Naive thymus-derived CD8-positive, alpha-beta T cell (primary cell): Measurements from ENCODE around the gene SLC49A3. TPM values are rescaled to one million over a fixed set of nuclear protein-coding genes. Genes with fewer than 3 reads are reported as not detected.
"Not testable (repeated sequence)": the region's sequence is repeated elsewhere in the genome, so short reads cannot be mapped to it uniquely, and the experiment has no call there.

ENCODE experiments used
- ATAC-seq, 2 donors: fragments of 150-1000 bp; cut with Tn5 transposase in 1 of 2; sonication (Bioruptor Pico), chemical (Tn5 transposase) in 1 of 2; 1 replicate in 1 of 2; 2 replicates in 1 of 2; pipeline ENCODE4 v1.10.0; 2021; ENCODE audit warnings: mild to moderate bottlenecking in 2 of 2, moderate library complexity in 2 of 2
- POLR2A ChIA-PET: fragments of 350-600 bp; sonication (Branson Sonifier 250); formaldehyde crosslinking; loops from one replicate; lab custom pipeline; 2021; ENCODE audit warnings: antibody characterized with exemption; lab: Charles Lee
- DNase-seq, 10 donors: peaks; one replicate each; pipeline versions ENCODE4 v3.0.0 to v3.0.0-alpha.2; 2020 to 2022
- H3K27ac Mint-ChIP-seq, 10 donors: one replicate each; pipeline ENCODE4 v1.8.0; 2020 to 2022; ENCODE audit warnings: mild to moderate bottlenecking in 10 of 10, mixed read lengths in 10 of 10, moderate library complexity in 4 of 10, inconsistent platforms in 1 of 10
- H3K27me3 Mint-ChIP-seq, 5 donors: one replicate each; pipeline ENCODE4 v1.8.0; 2021 to 2022; ENCODE audit warnings: mixed read lengths in 5 of 5
- H3K36me3 Mint-ChIP-seq, 3 donors: one replicate each; pipeline ENCODE4 v1.8.0; 2020 to 2022; ENCODE audit warnings: mixed read lengths in 3 of 3, mild to moderate bottlenecking in 2 of 3, inconsistent platforms in 1 of 3
- H3K4me1 Mint-ChIP-seq, 4 donors: one replicate each; pipeline ENCODE4 v1.8.0; 2021 to 2022; ENCODE audit warnings: mixed read lengths in 4 of 4
- H3K4me3 Mint-ChIP-seq, 10 donors: one replicate each; pipeline ENCODE4 v1.8.0; 2020 to 2022; ENCODE audit warnings: mild to moderate bottlenecking in 10 of 10, mixed read lengths in 10 of 10, moderate library complexity in 6 of 10, inconsistent platforms in 1 of 10
- H3K9me3 Mint-ChIP-seq, 9 donors: one replicate each; pipeline ENCODE4 v1.8.0; 2020 to 2022; ENCODE audit warnings: mixed read lengths in 9 of 9, mild to moderate bottlenecking in 3 of 9, inconsistent platforms in 1 of 9, moderate library complexity in 1 of 9
- polyA plus RNA-seq, 3 donors: library from polyadenylated mRNA; unstranded; fragments of 300-500 nt; fragmentation: Illumina TruSeq; gene quantifications; one replicate each; pipeline ENCODE4 v1.2.3, GENCODE V29; 2021
- total RNA-seq, 8 experiments: library from RNA in 2 of 8; stranded (reverse) in 2 of 8; gene quantifications; one replicate each; pipeline ENCODE4 v1.2.3 and lab custom pipeline; 2021 to 2026

SLC49A3 gene
- total and polyA plus RNA-seq, 5 experiments from 2014 or later = 0.30 to 3.7 (median 1.2) TPM; not detected in 1

GRCh38 chr4:650951-651883, 37.7 kb downstream of the SLC49A3 start:
- peak in 1 of 2 donors; percentile 53 for ATAC-seq
- Mint-ChIP-seq H3K27ac (peak overlapping the region in 1 of 10 donors; percentile 57), H3K27me3 (peaks cover 1 to 30% (median 12%) of the 10 kb centered on the region in 5 donors), H3K9me3 (no peaks in the 10 kb centered on the region), H3K36me3 (no peaks in the 10 kb centered on the region), H3K4me1 (peaks cover 0 to 6% (median 2%) of the 10 kb centered on the region in 4 donors), H3K4me3 (peak overlapping the region in 1 of 10 donors; percentile 27)
- DNase-seq = no peak
- POLR2A ChIA-PET = no interaction called here

- Mint-ChIP-seq H3K27ac (no peak overlapping the region), H3K4me3 (no peak overlapping the region), H3K27me3 (peaks cover 3 to 32% (median 18%) of the 10 kb centered on the region in 5 donors), H3K9me3 (peaks cover 0 to 3% (median 0%) of the 10 kb centered on the region in 9 donors), H3K4me1 (peaks cover 0 to 7% (median 2%) of the 10 kb centered on the region in 4 donors), H3K36me3 (no peaks in the 10 kb centered on the region)
- POLR2A ChIA-PET = no interaction called here
- no peak for DNase-seq
- no peak for ATAC-seq
Observed at GRCh38 chr4:650461-650860, 38.5 kb downstream of the SLC49A3 start.

- Mint-ChIP-seq H3K36me3 (no peaks in the 10 kb centered on the region), H3K4me1 (peaks cover 0 to 7% (median 2%) of the 10 kb centered on the region in 4 donors), H3K27ac (no peak overlapping the region), H3K4me3 (no peak overlapping the region), H3K27me3 (peaks cover 5 to 32% (median 18%) of the 10 kb centered on the region in 5 donors), H3K9me3 (peaks cover 0 to 3% (median 0%) of the 10 kb centered on the region in 9 donors)
- POLR2A ChIA-PET = no interaction called here
- DNase-seq (no peak), ATAC-seq (no peak)
Observed at GRCh38 chr4:649751-650310, 39.1 kb downstream of the SLC49A3 start.

DNA sequence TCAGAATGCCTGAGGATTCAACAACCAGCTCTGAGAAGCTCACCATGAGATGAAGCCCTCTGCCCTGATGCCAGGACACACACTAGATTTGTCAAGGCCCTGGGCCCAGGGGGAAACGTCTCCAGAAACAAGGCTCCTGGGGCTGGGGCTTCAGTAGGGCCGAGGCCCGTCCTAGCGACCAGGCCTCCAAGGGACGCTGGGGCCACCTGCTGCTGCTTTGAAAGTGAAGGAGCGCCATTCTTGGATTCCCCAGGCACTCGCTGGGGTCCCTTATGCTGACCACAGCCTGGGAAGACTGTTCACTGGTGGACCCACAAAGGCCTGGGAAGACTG, 39.7 kb downstream of the SLC49A3 start:
- DNase-seq (no peak), ATAC-seq (no peak)
- POLR2A ChIA-PET = no interaction called here
- H3K27ac Mint-ChIP-seq = no peak overlapping the region
- no peak overlapping the region for H3K4me3 Mint-ChIP-seq
- peaks cover 6 to 32% (median 18%) of the 10 kb centered on the region in 5 donors for H3K27me3 Mint-ChIP-seq
- peaks cover 0 to 7% (median 2%) of the 10 kb centered on the region in 4 donors for H3K4me1 Mint-ChIP-seq
- peaks cover 0 to 3% (median 0%) of the 10 kb centered on the region in 9 donors for H3K9me3 Mint-ChIP-seq
- no peaks in the 10 kb centered on the region for H3K36me3 Mint-ChIP-seq

DNA sequence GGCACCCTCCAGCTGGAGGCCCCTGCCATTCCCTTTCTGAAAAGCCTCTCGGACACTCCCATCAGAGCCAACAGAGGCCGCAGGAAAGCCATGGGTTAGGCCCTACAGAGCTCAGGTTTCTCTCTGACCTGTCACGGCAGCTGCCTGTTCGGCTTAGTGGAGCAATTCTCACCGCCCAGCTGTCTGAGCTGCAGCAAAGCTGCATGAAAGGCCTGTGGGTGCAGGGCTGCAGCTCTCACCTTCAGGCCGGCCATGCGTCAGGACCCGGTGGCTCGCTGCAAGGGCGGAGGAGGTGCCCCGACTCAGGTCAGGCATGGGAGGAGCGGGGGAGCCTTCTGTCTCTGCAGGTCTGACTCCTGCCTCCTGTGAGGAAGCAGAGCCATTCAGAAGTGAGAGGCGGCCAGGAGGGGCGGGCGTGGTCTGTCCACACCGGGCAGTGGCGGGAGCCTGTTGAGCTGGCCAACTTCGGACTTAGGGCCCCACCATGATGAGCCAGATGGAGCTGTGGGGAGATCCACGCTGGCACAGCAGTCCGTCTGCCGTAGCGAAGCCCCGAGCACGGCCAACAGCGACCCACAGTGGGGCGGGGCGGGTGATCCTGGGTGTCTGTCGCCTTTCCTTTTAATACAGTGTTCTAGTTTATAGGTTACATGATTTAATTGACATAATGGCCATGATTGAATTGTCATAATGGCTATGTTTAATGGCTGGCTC, 40.2 kb downstream of the SLC49A3 start:
- DNase-seq (no peak), ATAC-seq (no peak)
- H3K27ac Mint-ChIP-seq = no peak overlapping the region
- peaks cover 6 to 32% (median 18%) of the 10 kb centered on the region in 5 donors for H3K27me3 Mint-ChIP-seq
- peaks cover 0 to 7% (median 2%) of the 10 kb centered on the region in 4 donors for H3K4me1 Mint-ChIP-seq
- H3K4me3 Mint-ChIP-seq = no peak overlapping the region
- H3K9me3 Mint-ChIP-seq = peaks cover 0 to 3% (median 0%) of the 10 kb centered on the region in 9 donors
- H3K36me3 Mint-ChIP-seq = no peaks in the 10 kb centered on the region
- POLR2A ChIA-PET = no interaction called here

DNA sequence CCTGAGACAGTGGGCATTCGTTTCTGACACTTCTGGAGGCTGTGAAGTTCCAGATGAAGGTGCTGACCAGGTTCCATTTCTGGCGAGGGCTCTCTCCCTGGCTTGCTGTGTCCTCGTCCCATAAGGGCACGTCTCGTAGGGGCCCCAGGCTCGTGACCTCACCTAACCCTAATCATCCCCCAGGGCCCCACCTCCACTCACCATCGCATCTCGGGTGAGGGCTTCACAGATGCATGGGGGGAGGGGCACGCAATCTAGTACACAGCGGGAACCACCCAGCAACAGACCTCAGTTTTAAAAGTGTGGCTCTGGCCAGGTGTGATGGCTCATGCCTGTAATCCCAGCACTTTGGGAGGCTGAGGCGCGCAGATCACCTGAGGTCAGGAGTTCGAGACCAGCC, 41.5 kb downstream of the SLC49A3 start:
- H3K36me3 Mint-ChIP-seq = peaks cover 0 to 5% (median 0%) of the 10 kb centered on the region in 3 donors
- no peak overlapping the region for H3K4me3 Mint-ChIP-seq
- H3K27ac Mint-ChIP-seq = no peak overlapping the region
- H3K9me3 Mint-ChIP-seq = peaks cover 0 to 10% (median 4%) of the 10 kb centered on the region in 9 donors
- H3K27me3 Mint-ChIP-seq = peaks cover 5 to 32% (median 18%) of the 10 kb centered on the region in 5 donors
- POLR2A ChIA-PET = interaction anchor here (0.6 kb wide), 1 partner anchor 40 kb away, joined by 4 read pairs; no protein-coding TSS in a partner anchor
- no peak for ATAC-seq
- H3K4me1 Mint-ChIP-seq = peaks cover 0 to 7% (median 2%) of the 10 kb centered on the region in 4 donors
- DNase-seq = no peak

DNA sequence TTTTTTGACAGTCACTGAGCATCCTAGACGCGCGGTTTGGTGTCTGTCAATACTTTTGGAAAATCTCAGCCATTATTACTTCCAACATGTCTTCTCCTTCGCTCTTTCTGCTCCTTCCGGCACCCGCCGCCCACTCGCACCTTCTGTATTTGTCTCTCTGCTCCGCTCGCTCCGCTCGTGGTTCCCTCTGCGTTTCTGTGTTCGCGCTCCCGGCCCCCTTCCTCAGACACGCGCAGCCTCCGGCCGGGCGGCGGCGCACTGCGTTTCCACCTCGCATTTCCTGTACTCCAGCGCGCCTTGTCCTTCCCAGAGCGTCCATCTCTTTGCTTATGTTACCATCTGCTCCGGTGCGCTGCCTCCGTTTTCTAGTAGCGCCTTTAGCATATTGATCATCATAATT, 42.5 kb downstream of the SLC49A3 start:
- POLR2A ChIA-PET = no interaction called here
- Mint-ChIP-seq H3K27ac (peak overlapping the region in 4 of 10 donors; percentile 12 to 73 (median 64)), H3K27me3 (peaks cover 5 to 28% (median 13%) of the 10 kb centered on the region in 5 donors), H3K4me3 (peak overlapping the region; percentile 69 to 89 (median 76)), H3K4me1 (peaks cover 0 to 7% (median 2%) of the 10 kb centered on the region in 4 donors), H3K9me3 (peaks cover 0 to 11% (median 4%) of the 10 kb centered on the region in 9 donors), H3K36me3 (peaks cover 0 to 5% (median 0%) of the 10 kb centered on the region in 3 donors)
- peak; percentile 44 to 52 for ATAC-seq
- DNase-seq = no peak

- Mint-ChIP-seq H3K9me3 (peaks cover 0 to 14% (median 5%) of the 10 kb centered on the region in 9 donors), H3K36me3 (peaks cover 0 to 10% (median 2%) of the 10 kb centered on the region in 3 donors), H3K27me3 (peaks cover 11 to 24% (median 20%) of the 10 kb centered on the region in 5 donors)
- H3K27ac Mint-ChIP-seq, H3K4me3 Mint-ChIP-seq, POLR2A ChIA-PET, ATAC-seq, DNase-seq, H3K4me1 Mint-ChIP-seq: not testable (repeated sequence)
Observed at GRCh38 chr4:642366-642765, 46.6 kb downstream of the SLC49A3 start.

- peaks cover 0 to 2% (median 0%) of the 10 kb centered on the region in 4 donors for H3K4me1 Mint-ChIP-seq
- H3K4me3 Mint-ChIP-seq = no peak overlapping the region
- H3K9me3 Mint-ChIP-seq = peaks cover 0 to 11% (median 1%) of the 10 kb centered on the region in 9 donors
- peaks cover 0 to 6% (median 2%) of the 10 kb centered on the region in 3 donors for H3K36me3 Mint-ChIP-seq
- ATAC-seq (no peak), DNase-seq (peak in 1 of 10 donors; percentile 13)
- H3K27ac Mint-ChIP-seq = no peak overlapping the region
- peaks cover 0 to 21% (median 9%) of the 10 kb centered on the region in 5 donors for H3K27me3 Mint-ChIP-seq
- POLR2A ChIA-PET = no interaction called here
Observed at GRCh38 chr4:637536-638280, 51.2 kb downstream of the SLC49A3 start.

DNA sequence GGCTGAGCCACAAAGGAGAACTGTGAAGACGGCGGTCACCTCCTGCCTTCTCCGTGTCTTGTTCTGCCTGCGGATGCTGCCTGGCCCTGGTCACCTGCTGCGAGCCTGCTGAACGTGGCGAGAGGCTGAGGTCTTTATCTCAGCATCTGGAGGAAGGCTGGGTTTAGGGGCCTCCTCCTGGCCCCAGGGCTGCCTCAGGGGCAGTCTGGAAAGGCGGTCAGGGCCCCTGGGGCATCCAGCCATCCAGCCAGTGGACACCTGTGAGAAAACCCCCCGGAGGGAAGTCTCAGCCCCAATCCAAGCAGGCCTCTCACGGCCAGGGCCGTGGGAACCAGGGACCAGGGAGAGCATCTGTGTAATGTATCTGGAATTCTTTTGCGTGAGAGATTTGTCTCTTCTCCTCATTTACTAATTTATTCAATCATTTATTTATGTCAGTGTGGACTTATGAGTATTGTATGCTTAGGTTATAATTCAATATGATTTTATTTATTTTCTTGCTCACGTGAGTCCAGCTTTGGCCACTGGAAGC, 52.3 kb downstream of the SLC49A3 start:
- no peak overlapping the region for H3K4me3 Mint-ChIP-seq
- peaks cover 0 to 6% (median 2%) of the 10 kb centered on the region in 3 donors for H3K36me3 Mint-ChIP-seq
- peaks cover 0 to 21% (median 9%) of the 10 kb centered on the region in 5 donors for H3K27me3 Mint-ChIP-seq
- no peak overlapping the region for H3K27ac Mint-ChIP-seq
- DNase-seq = peak in 1 of 10 donors; percentile 16
- no peak for ATAC-seq
- peaks cover 0 to 2% (median 0%) of the 10 kb centered on the region in 4 donors for H3K4me1 Mint-ChIP-seq
- H3K9me3 Mint-ChIP-seq = peaks cover 0 to 6% (median 1%) of the 10 kb centered on the region in 9 donors
- POLR2A ChIA-PET = no interaction called here

DNA sequence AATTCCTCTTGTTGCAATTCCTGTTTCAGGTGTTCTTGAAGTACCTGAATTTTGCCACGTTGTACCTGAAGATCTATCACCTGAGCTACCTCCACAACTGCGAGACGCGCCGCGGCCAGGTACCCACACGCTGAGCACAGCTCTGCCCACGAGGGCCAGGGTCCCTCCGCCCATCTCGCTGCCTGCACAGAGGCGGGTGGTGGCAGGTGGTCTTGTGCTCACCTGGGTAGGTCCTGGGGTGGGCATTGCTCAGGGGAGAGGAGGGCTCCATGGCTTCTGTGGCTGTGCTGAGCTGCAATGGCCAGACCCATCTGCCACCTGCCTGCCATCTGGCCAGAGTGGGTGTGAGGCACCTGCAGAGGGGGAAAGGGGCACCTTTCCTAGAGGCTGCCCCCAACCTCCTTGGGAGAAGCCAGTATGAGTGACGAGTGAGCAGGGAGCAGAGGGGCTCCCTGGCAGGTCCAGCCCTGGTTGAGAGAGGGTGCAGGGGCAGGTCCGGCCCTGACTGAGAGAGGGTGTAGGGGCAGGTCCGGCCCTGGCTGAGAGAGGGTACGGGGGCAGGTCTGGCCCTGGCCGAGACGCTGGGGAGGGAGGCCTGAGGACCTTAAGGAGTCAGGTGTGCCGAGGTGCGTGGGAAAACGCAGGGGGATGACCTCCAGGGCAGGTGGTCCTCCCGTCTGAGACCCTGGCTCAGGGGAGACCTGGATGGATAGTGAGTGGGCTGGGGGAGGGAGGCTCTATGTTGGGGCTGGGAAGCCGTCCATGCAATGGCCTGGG, 52.9 kb downstream of the SLC49A3 start:
- peaks cover 0 to 4% (median 0%) of the 10 kb centered on the region in 3 donors for H3K36me3 Mint-ChIP-seq

More for the DNA sequence above, 52.9 kb downstream of the SLC49A3 start:
- no peak for ATAC-seq
- Mint-ChIP-seq H3K4me1 (peaks cover 0 to 2% (median 0%) of the 10 kb centered on the region in 4 donors), H3K27me3 (peaks cover 0 to 21% (median 7%) of the 10 kb centered on the region in 5 donors), H3K9me3 (peaks cover 0 to 8% (median 0%) of the 10 kb centered on the region in 9 donors), H3K27ac (no peak overlapping the region), H3K4me3 (no peak overlapping the region)
- peak in 1 of 10 donors; percentile 44 for DNase-seq
- POLR2A ChIA-PET = no interaction called here
